ENCODE measurements around the gene CACHD1. TPM values are rescaled to one million over a fixed set of nuclear protein-coding genes. Genes with fewer than 3 reads are reported as not detected.

The CACHD1 gene
- total RNA-seq, 4 donors from 2014 or later = 7.7 to 20.1 (median 9.8) TPM

DNA sequence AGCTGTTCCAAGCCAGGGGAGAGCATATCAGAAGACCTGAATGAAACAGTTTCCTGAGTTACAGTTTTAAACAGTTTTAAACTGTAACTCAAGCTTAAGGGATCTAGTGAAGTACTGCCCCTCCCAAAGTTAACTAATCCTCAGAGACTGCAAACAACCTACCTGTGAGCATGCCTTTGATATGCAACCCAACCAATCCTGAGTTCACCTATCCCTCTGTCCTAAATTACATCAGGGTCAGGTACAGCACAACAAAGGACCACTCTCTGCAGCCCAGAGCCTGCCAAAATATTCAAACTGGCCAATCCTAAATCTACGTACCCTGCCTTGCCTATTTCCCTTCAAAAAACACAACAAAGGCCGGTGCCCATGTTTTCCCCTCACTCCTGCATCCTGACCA, 242.1 kb downstream of the CACHD1 start:
- no peaks in the 10 kb centered on the region for H3K27me3 ChIP-seq
- TF ChIP-seq POLR2AphosphoS5 (IDR thresholded peaks at IDR 0.05) = no peak
- TF ChIP-seq POLR2A (IDR thresholded peaks at IDR 0.05) = no peak
- TF ChIP-seq CTCF (IDR thresholded peaks at IDR 0.05) = no peak
- 88 to 100% methylated on average over 1 to 2 of the region's 2 CpGs for WGBS, 2 donors (ENCODE audit: low coverage in 1 of 2)
- no peak for ATAC-seq
- no peak overlapping the region for H3K27ac ChIP-seq
- no peaks in the 10 kb centered on the region for H3K36me3 ChIP-seq
- no peak overlapping the region for H3K4me3 ChIP-seq
- no peaks in the 10 kb centered on the region for H3K4me1 ChIP-seq
- H3K9me3 ChIP-seq = no peaks in the 10 kb centered on the region

DNA sequence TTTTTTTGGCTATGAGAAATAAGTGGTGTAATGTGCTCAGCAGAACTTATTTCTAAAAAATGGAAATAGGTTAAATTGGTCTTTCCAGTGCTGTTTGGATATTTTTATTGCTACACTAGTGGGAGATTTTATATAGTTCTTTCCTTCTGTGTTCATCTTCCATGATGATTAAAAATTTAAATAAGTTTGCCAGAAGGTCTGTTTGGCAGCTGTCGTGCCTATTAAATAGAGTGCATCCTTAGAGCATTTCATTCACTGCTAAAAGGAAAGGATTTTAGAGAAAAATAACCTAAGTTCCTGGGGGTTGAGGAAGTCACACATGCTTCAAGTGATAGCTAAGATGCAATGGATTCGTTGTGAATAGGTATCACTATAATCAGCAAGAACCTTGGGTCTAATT, 245.3 kb downstream of the CACHD1 start:
- no peak overlapping the region for H3K27ac ChIP-seq
- no peaks in the 10 kb centered on the region for H3K4me1 ChIP-seq
- ATAC-seq = no peak
- H3K27me3 ChIP-seq = no peaks in the 10 kb centered on the region
- WGBS, 2 donors (ENCODE audit: low coverage in 1 of 2) = 63 to 82% methylated on average over 2 of the region's 2 CpGs
- no peak overlapping the region for H3K4me3 ChIP-seq
- H3K9me3 ChIP-seq = no peaks in the 10 kb centered on the region
- no peaks in the 10 kb centered on the region for H3K36me3 ChIP-seq
- TF ChIP-seq POLR2A (IDR thresholded peaks at IDR 0.05) (no peak), EP300 (IDR thresholded peaks at IDR 0.05) (no peak), POLR2AphosphoS5 (IDR thresholded peaks at IDR 0.05) (no peak), CTCF (IDR thresholded peaks at IDR 0.05) (no peak)

- TF ChIP-seq CTCF (IDR thresholded peaks at IDR 0.05) (no peak), POLR2A (IDR thresholded peaks at IDR 0.05) (no peak), POLR2AphosphoS5 (IDR thresholded peaks at IDR 0.05) (no peak), EP300 (IDR thresholded peaks at IDR 0.05) (no peak)
- H3K4me1 ChIP-seq = no peaks in the 10 kb centered on the region
- H3K36me3 ChIP-seq = no peaks in the 10 kb centered on the region
- H3K27me3 ChIP-seq = no peaks in the 10 kb centered on the region
- ATAC-seq = no peak
- WGBS, 2 donors (ENCODE audit: low coverage in 1 of 2) = 59 to 66% methylated on average over 2 of the region's 2 CpGs
- no peak overlapping the region for H3K4me3 ChIP-seq
- H3K27ac ChIP-seq = no peak overlapping the region
- H3K9me3 ChIP-seq = no peaks in the 10 kb centered on the region
Observed at GRCh38 chr1:64721135-64721534, 251.2 kb downstream of the CACHD1 start.

DNA sequence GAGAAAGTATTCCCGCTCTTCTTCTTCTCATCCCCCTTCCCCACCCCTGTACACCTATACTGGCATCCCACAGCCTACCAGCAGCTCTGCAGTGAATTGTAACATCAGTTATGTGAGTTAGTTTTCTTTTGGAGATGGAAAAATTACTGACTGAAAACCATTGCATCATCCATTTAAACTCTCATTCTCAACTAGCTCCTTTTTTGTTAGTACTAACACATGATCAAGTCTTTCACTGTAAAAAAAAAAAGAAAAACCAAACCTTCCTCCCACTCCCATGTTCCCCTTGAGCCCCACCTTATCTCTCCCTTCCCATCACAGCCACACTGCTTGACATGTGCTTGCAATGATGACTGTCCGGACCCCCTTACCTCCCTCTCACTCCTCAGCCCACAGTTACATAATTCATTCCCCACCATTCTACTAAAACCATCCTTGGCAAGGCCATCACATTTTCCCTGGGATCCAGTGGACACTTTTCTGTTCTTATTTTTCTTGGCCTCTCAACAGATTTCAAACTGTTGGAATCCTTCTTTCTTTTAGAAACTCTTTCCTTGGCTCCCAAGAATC, 251.7 kb downstream of the CACHD1 start:
- 85% methylated on average over 2 of the region's 2 CpGs; no CpG with 5 or more reads in 1 of the 2 donors for WGBS, 2 donors (ENCODE audit: low coverage in 1 of 2)
- H3K9me3 ChIP-seq = no peaks in the 10 kb centered on the region
- H3K4me3 ChIP-seq = no peak overlapping the region
- H3K36me3 ChIP-seq = no peaks in the 10 kb centered on the region
- H3K4me1 ChIP-seq = no peaks in the 10 kb centered on the region
- H3K27me3 ChIP-seq = no peaks in the 10 kb centered on the region
- no peak for TF ChIP-seq CTCF (IDR thresholded peaks at IDR 0.05)
- no peak for TF ChIP-seq EP300 (IDR thresholded peaks at IDR 0.05)
- TF ChIP-seq POLR2AphosphoS5 (IDR thresholded peaks at IDR 0.05) = no peak
- TF ChIP-seq POLR2A (IDR thresholded peaks at IDR 0.05) = no peak
- no peak for ATAC-seq
- no peak overlapping the region for H3K27ac ChIP-seq

- Histone ChIP-seq H3K27ac (no peak overlapping the region), H3K9me3 (no peaks in the 10 kb centered on the region), H3K4me3 (no peak overlapping the region), H3K36me3 (no peaks in the 10 kb centered on the region), H3K4me1 (no peaks in the 10 kb centered on the region), H3K27me3 (no peaks in the 10 kb centered on the region)
- 86% methylated on average over 1 of the region's 1 CpG; no CpG with 5 or more reads in 1 of the 2 donors for WGBS, 2 donors (ENCODE audit: low coverage in 1 of 2)
- no peak for TF ChIP-seq CTCF (IDR thresholded peaks at IDR 0.05)
- no peak for TF ChIP-seq EP300 (IDR thresholded peaks at IDR 0.05)
- no peak for TF ChIP-seq POLR2A (IDR thresholded peaks at IDR 0.05)
- no peak for TF ChIP-seq POLR2AphosphoS5 (IDR thresholded peaks at IDR 0.05)
- ATAC-seq = no peak
Observed at GRCh38 chr1:64727861-64728260, 257.9 kb downstream of the CACHD1 start.

Measured in gastroesophageal sphincter (tissue), 4 donors.